Endodermal cell (in vitro differentiated cells): ENCODE data around the gene PRRT3. TPM values are rescaled to one million over a fixed set of nuclear protein-coding genes. Genes with fewer than 3 reads are reported as not detected.
A peak's percentile ranks its signal among the peaks of the same experiment; 100 is the strongest.

Experiments
- DNase-seq: peaks from one replicate; pipeline ENCODE4 v3.0.0-alpha.2; 2017
- H3K27ac ChIP-seq: 2 replicates; pipeline ENCODE4 v1.5.1; 2013; ENCODE audit warnings: mild to moderate bottlenecking, low read depth, low read length, moderate library complexity
- H3K27me3 ChIP-seq: 2 replicates; pipeline ENCODE4 v1.6.1; 2013; ENCODE audit warnings: mild to moderate bottlenecking, low read length, moderate library complexity; ENCODE audit not compliant: insufficient read depth, control insufficient read depth, poor library complexity, severe bottlenecking
- H3K36me3 ChIP-seq: 2 replicates; pipeline ENCODE4 v1.7.0; 2013; ENCODE audit warnings: mild to moderate bottlenecking, low read length, moderate library complexity; ENCODE audit not compliant: control insufficient read depth, insufficient read depth
- H3K4me1 ChIP-seq: one replicate; pipeline ENCODE4 v1.7.0; 2013; ENCODE audit warnings: low read length; ENCODE audit not compliant: control insufficient read depth, insufficient read depth
- H3K4me3 ChIP-seq: 2 replicates; pipeline ENCODE4 v1.5.1; 2013; ENCODE audit warnings: mild to moderate bottlenecking, low read length, moderate library complexity
- H3K9ac ChIP-seq: 2 replicates; pipeline ENCODE4 v1.6.1; 2013; ENCODE audit warnings: mild to moderate bottlenecking, low read length, moderate library complexity; ENCODE audit not compliant: poor library complexity, severe bottlenecking; ENCODE audit errors: extremely low read depth
- H3K9me3 ChIP-seq: 2 replicates; pipeline ENCODE4 v1.6.1; 2013; ENCODE audit warnings: mild to moderate bottlenecking, low read length, moderate library complexity; ENCODE audit not compliant: control insufficient read depth
- H3K27ac Mint-ChIP-seq: 2 replicates; pipeline ENCODE4 v1.8.0; 2020; ENCODE audit warnings: mixed read lengths
- H3K27me3 Mint-ChIP-seq: 2 replicates; pipeline ENCODE4 v1.8.0; 2021; ENCODE audit warnings: mild to moderate bottlenecking, mixed read lengths; ENCODE audit not compliant: insufficient read depth
- H3K36me3 Mint-ChIP-seq: 2 replicates; pipeline ENCODE4 v1.8.0; 2020; ENCODE audit warnings: low read depth, mixed read lengths
- H3K4me1 Mint-ChIP-seq: 2 replicates; pipeline ENCODE4 v1.8.0; 2020; ENCODE audit warnings: mixed read lengths
- H3K4me3 Mint-ChIP-seq: 2 replicates; pipeline ENCODE4 v1.8.0; 2020; ENCODE audit warnings: mild to moderate bottlenecking, moderate library complexity, mixed read lengths
- H3K9me3 Mint-ChIP-seq: 2 replicates; pipeline ENCODE4 v1.8.0; 2020; ENCODE audit warnings: mild to moderate bottlenecking, mixed read lengths
- CTCF ChIP-seq: fragments of 200-600 bp; sonication (generic); conservative IDR thresholded peaks from 2 replicates; pipeline ENCODE4 v1.5.0; 2021; ENCODE audit warnings: antibody characterized with exemption, mild to moderate bottlenecking
- WGBS, 2 experiments: methylation state at CpG; one replicate each; pipeline versions ENCODE4 v1.1.5 to v1.1.7; 2013; ENCODE audit warnings: missing lambda C conversion rate in 2 of 2, mixed read lengths in 1 of 2; ENCODE audit not compliant: insufficient coverage in 1 of 2, insufficient read length in 1 of 2; 5-methylcytosine and 5-hydroxymethylcytosine counted together
- total RNA-seq, 2 donors: library from RNA; stranded (reverse); fragmentation: NEBNext Ultra II Directional in 1 of 2; extraction: Animal tissue kit (Norgen Biotek cat#: 25700) in 1 of 2; gene quantifications; 2 replicates in 1 of 2; 3 replicates in 1 of 2; pipeline ENCODE4 v1.2.1, GENCODE V29; 2021

PRRT3 gene
- total RNA-seq, 2 donors from 2014 or later = 7.4 to 11.3 TPM

GRCh38 chr3:9986230-9986725, 34.1 kb upstream of the PRRT3 start:
- Histone ChIP-seq H3K27ac (no peak overlapping the region), H3K9ac (peak overlapping the region; percentile 82), H3K36me3 (peaks cover 24% of the 10 kb centered on the region), H3K4me1 (peaks cover 7% of the 10 kb centered on the region), H3K27me3 (no peaks in the 10 kb centered on the region), H3K9me3 (no peaks in the 10 kb centered on the region), H3K4me3 (peak overlapping the region; percentile 95)
- no peak for TF ChIP-seq CTCF
- Mint-ChIP-seq H3K9me3 (no peaks in the 10 kb centered on the region), H3K27me3 (no peaks in the 10 kb centered on the region), H3K4me1 (peaks cover 15% of the 10 kb centered on the region), H3K4me3 (peak overlapping the region; percentile 95), H3K27ac (peak overlapping the region; percentile 97), H3K36me3 (peaks cover 8% of the 10 kb centered on the region)
- 1 to 3% methylated on average over 14 to 17 of the region's 17 CpGs for WGBS, 2 experiments
- DNase-seq = no peak

GRCh38 chr3:9980251-9980650, 28.0 kb upstream of the PRRT3 start:
- Mint-ChIP-seq H3K9me3 (no peaks in the 10 kb centered on the region), H3K27me3 (no peaks in the 10 kb centered on the region), H3K4me1 (peaks cover 4% of the 10 kb centered on the region), H3K4me3 (no peak overlapping the region), H3K36me3 (peaks cover 36% of the 10 kb centered on the region), H3K27ac (no peak overlapping the region)
- Histone ChIP-seq H3K27ac (no peak overlapping the region), H3K9me3 (no peaks in the 10 kb centered on the region), H3K9ac (no peak overlapping the region), H3K36me3 (peaks cover 64% of the 10 kb centered on the region), H3K4me1 (peaks cover 1% of the 10 kb centered on the region), H3K4me3 (no peak overlapping the region), H3K27me3 (no peaks in the 10 kb centered on the region)
- 99 to 100% methylated on average over 2 of the region's 2 CpGs for WGBS, 2 experiments
- no peak for DNase-seq
- no peak for TF ChIP-seq CTCF

- peaks cover 69% of the 10 kb centered on the region for H3K36me3 ChIP-seq
- H3K27ac ChIP-seq = no peak overlapping the region
- Mint-ChIP-seq H3K27ac (peak overlapping the region; percentile 20), H3K36me3 (peaks cover 48% of the 10 kb centered on the region), H3K4me1 (peaks cover 4% of the 10 kb centered on the region), H3K27me3 (no peaks in the 10 kb centered on the region), H3K9me3 (no peaks in the 10 kb centered on the region), H3K4me3 (no peak overlapping the region)
- H3K9ac ChIP-seq = no peak overlapping the region
- no peaks in the 10 kb centered on the region for H3K27me3 ChIP-seq
- no peak overlapping the region for H3K4me3 ChIP-seq
- WGBS, 2 experiments = 88 to 98% methylated on average over 4 to 8 of the region's 8 CpGs
- H3K9me3 ChIP-seq = no peaks in the 10 kb centered on the region
- TF ChIP-seq CTCF = no peak
- no peak for DNase-seq
- no peaks in the 10 kb centered on the region for H3K4me1 ChIP-seq
Measured at GRCh38 chr3:9978710-9979305, 26.6 kb upstream of the PRRT3 start.
